HG03354 (cell line): ENCODE data around the gene BCL2L11.

Experiments used
- ATAC-seq: cut with Tn5 transposase; IDR thresholded peaks from one replicate; pipeline ENCODE4 v1.9.1; 2021; ENCODE audit warnings: mild to moderate bottlenecking; ENCODE audit not compliant: unreplicated experiment, poor library complexity, severe bottlenecking

BCL2L11 gene

GRCh38 chr2:111116843-111117597, 3.7 kb upstream of the BCL2L11 start:
- peak; percentile 22 for ATAC-seq

- no peak for ATAC-seq
Measured at GRCh38 chr2:111117598-111118480, 2.9 kb upstream of the BCL2L11 start.

GRCh38 chr2:111118481-111118980, 2.2 kb upstream of the BCL2L11 start:
- no peak for ATAC-seq

- no peak for ATAC-seq
Measured at GRCh38 chr2:111118981-111119821, 1.5 kb upstream of the BCL2L11 start.

GRCh38 chr2:111119822-111120252, 877 bp upstream of the BCL2L11 start:
- ATAC-seq: no peak

GRCh38 chr2:111121028-111121827, 514 bp downstream of the BCL2L11 start:
- ATAC-seq: peak; percentile 11

GRCh38 chr2:111121828-111122630, 1.3 kb downstream of the BCL2L11 start:
- peak; percentile 55 for ATAC-seq

GRCh38 chr2:111122631-111123421, 2.1 kb downstream of the BCL2L11 start:
- ATAC-seq: no peak

- no peak for ATAC-seq
Measured at GRCh38 chr2:111123751-111124150, 3.0 kb downstream of the BCL2L11 start.

- ATAC-seq: no peak
Measured at GRCh38 chr2:111126581-111126980, 5.9 kb downstream of the BCL2L11 start.

GRCh38 chr2:111127351-111127750, 6.6 kb downstream of the BCL2L11 start:
- ATAC-seq: no peak

GRCh38 chr2:111128096-111128495, 7.4 kb downstream of the BCL2L11 start:
- no peak for ATAC-seq

- ATAC-seq: no peak
Measured at GRCh38 chr2:111133603-111134002, 12.9 kb downstream of the BCL2L11 start.

- ATAC-seq: no peak
Measured at GRCh38 chr2:111134055-111134454, 13.3 kb downstream of the BCL2L11 start.

- ATAC-seq: no peak
Measured at GRCh38 chr2:111135237-111135909, 14.7 kb downstream of the BCL2L11 start.

- ATAC-seq: no peak
Measured at GRCh38 chr2:111135910-111136297, 15.2 kb downstream of the BCL2L11 start.

- no peak for ATAC-seq
Measured at GRCh38 chr2:111138839-111139238, 18.1 kb downstream of the BCL2L11 start.
